NCI-H526 (cell line): ENCODE measurements around the gene FSHR.
A peak's percentile ranks its signal among the peaks of the same experiment; 100 is the strongest.

Source experiments
- DNase-seq, 2 experiments: peaks; one replicate each; lab custom pipeline; 2025; lab: John Stamatoyannopoulos, UW

The FSHR gene

DNA sequence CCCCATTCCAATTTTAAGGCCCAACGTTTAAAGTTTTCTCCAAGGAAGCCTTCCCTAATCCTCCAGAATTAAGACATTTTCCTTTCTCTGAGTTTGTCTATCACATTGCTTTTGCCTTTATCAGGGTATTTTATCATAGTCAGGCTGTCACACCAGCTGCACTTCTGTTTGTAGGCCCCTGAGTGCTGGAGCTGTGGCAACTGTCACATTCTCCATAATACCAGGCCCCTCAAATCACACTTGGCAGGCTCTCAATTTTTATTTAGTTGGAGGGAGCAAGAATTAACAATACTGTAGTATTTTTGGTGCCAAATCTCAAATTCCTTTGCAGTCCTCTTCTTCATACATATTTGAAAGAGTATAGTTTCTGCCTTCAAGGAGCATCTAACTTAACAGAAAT, 122.2 kb downstream of the FSHR start:
- no peak for DNase-seq

DNA sequence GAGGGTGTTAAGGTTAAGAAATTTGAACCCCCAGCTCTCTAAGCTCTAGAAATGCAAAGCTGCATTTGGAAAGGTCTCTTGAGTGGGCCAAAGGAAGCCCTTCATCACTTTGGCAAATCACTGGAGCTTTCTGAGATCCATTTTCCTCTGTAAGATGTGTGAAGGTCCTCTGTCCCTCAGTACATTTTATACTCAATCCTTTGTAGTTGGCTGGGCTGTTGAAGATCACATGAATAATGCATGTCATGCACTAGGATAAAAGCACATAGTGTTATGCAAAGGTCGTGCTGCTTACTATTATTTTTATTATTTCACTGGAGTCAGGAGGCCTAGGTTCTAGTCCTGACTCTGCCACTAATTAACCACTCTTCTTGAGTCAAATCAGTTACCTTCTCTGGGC, 124.9 kb downstream of the FSHR start:
- DNase-seq = no peak

DNA sequence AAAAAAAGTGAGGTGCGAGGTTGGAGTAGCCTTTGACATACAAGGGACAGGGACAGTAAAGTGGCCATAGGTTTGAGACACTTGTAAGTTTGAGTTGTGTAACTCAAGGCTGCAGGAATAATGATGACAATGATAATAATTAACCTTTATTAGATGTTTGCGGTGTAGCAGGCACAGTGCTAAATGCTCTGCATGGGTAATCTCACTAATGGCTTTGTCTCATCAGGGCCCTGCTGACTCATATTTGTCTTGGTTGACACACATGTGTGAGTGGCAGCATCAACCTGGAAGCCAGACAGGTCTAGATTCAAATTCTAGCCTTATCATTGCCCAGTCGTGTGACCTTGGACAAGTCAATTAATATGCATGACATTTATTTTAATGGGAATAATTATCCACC, 126.2 kb downstream of the FSHR start:
- no peak for DNase-seq

DNA sequence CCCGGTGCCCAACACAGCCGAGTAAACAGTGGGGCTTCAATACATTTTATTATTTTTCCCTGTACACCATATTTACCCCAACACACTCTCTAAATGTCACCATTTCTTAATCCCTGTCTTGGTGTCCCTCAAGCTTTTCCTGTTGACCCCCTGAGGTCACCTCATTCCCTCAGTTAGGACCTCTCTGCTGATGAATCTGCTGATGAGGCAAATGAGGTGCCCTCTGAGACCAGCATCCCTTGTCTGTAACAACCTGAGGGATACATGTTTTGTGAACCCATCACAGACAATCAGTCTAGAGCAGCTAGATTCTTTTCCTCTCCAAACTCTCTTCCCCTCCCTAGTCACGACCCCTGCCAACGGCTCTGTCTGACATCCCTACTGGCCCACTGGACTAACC, 127.6 kb downstream of the FSHR start:
- no peak for DNase-seq

DNA sequence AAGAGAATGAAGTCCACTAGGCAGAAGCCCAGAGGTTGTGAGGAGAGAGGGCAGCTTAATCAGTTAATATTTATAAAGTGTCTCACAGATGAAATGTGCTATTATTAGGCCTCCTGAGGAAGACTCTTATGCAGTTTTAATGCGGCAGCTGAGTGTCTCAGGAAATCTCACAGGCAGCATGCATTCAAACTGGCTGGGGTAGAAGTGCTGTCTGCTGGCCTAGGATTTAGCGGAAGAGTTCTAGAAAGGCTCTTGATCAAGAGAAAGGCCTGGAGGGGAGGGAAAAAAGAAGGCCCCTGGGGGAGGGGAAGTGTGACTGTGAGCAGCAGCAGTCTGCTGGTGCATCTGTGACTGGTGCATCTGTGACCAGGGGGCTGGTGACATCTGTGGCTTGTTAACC, 133.0 kb downstream of the FSHR start:
- no peak for DNase-seq

DNA sequence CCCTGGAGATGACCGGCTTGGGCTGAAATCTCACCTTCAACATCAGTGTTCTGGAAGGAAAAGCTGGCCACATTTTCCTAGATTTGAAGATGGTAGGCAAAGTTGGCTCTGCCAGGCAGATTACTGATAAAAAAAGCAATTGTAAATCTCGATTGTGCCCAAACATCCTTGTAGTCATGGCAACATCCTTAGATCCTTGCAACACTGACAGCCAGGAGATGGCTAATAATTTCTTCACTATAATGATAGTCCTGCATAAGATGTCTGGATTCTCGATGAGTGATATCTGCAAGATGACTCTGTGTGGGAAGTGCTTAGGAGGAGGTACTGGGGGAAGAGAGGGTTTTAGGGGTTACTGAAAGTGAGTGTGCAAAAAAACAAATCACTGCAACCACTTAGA, 149.1 kb downstream of the FSHR start:
- no peak for DNase-seq

DNA sequence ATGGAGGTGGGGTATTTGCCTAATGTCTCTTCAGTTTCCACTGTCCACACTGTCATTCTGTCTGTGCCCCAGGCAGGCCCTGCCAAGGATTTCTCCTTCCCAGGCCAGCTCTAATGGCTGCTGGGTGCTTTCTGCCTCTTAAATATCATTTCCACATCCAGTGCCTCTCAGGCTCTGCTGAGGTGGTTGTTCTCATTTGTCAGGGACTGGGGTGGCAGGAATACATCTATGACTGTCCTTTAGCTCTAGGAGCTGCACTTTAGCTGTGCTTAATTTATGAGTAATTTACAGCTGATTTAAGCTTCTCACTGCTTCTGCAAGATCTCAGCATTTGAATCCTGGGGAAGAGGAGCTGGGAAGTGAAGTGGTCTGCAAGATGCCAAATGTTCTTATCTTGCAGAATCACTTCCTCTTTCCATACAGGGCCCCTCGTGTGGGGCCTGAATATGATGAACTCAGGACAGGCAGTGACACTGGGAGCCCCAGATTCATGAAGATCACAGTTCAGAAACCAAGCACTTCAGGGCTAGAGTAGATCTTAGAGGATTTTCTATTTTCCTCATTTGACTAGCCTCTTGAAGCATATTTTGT, 150.2 kb downstream of the FSHR start:
- peak in 1 of 2 experiments; percentile 6 for DNase-seq

DNA sequence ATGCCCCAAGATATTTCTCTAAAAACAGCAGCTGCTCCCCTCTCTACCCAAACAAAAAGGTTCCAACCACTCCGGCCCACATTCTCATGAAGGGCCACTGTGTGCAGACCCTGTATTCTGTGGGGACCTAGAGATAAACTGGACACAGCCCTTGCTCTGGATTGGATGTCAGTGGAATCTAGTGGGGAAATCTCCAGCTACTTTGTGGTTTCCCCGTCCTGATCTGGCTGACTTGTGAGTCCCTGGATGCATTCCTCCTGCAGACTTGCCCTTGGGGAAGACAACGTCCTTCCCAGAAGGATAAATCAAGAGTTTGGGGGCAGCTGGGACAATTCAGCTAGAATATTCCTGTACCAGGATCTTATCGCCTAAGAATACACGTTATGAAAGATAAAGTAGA, 151.1 kb downstream of the FSHR start:
- no peak for DNase-seq

DNA sequence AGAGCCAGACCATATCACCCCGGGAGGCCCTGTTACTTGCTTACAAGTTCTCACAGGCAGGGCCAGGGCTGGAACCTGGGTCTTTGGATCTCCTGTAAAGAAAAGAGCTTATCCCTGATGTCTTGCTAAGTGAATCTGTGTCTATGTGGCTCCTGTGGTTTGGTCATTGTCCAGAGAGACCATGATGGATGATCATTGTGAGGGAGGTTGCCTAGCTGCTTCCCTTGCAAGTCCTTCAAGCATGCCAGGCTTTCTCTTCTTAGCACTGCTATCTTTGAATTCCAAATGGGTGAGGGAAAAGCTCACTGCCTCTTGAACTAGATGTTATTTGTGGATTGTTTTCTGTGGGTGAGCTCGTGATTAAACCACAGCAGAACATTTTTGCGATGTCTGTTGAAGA, 151.6 kb downstream of the FSHR start:
- DNase-seq = no peak

DNA sequence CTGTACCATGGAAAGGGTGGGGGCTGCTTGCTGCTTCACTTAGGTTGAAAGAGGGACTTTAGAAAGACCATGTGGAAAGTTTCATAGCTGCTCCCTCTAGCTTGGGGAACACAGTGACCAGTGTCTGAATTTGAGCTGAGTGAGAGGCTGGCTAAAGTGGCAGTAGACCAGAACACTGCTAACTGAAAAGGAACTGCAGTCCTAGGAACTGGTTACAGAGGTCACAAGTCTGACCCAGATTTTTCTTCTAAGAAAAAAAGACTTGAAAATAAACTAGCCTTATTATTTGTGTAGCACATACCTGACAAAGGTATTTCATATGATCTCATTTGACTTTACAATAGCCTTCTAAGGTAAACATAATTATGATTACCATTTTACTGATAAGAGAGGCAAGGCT, 153.6 kb downstream of the FSHR start:
- peak; percentile 13 to 17 for DNase-seq

DNA sequence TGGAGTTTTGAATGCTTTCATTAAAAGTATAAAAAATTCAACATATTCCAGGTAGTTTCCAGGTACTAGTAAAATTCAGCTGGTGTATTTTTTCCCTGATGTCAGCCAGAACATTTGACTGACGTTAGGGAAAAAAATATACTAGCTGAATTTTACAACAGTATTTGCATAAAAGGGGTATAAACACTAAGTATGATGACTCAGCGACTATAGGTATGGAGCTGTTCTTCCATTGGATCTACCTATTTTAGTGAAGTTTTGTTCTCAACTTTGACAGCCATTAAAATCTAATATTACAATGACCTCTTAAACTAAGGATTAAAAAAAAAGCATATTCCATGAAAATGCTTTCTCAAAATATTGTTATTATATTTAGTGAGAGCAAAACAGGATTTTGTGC, 155.9 kb downstream of the FSHR start:
- DNase-seq = peak in 1 of 2 experiments; percentile 21

DNA sequence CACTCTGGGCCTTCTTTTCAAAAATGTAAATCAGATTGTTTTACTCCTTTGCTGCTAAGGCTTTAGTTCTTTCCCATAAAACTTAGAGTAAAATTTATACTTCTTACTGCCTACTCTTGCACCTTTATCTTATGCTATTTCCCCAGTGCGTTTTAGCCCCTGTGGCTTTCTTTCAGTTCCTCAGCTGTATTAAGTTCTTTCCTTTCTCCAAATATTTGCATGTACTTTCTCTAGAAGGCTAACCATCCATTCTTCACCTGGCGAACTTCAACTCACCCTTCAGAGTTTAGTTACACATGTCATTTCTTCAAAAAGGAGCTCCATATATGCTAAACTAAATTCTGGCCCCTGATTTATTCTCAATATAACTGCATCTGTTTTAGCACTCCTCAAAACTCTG, 160.7 kb downstream of the FSHR start:
- no peak for DNase-seq

DNA sequence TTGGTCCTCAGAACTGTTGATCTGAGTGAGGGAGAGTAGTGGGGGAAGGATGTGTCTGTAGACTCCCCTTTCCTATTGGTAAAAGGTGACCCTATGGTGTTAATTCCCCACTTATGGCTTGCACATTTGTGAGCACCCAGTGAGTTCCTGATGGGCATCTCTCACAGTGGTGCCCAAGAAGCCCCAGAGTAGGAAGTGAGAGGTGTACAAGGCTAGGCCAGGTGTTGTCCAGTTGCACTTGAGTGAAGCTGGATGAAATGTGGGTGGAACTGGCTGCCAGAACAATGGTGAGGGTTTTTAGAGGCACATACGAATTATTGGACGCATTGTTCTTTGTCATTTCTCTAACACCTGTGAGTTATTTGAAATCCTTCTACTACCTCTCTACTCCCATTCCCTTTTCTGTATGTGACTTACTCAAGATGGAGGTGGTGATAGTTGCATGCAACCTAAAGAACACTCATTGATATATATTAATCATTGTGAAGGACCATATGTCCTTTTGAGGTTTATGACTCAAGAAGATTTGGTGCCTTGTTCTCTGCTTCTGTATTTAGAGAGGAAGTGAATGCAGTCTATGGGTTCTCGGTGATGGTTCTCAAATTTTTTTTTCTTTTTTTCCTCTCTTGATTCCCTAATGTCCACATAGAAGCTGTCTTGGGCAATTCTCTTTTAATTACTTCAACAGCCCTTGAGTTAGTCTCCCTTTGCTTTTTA, 162.7 kb downstream of the FSHR start:
- no peak for DNase-seq

DNA sequence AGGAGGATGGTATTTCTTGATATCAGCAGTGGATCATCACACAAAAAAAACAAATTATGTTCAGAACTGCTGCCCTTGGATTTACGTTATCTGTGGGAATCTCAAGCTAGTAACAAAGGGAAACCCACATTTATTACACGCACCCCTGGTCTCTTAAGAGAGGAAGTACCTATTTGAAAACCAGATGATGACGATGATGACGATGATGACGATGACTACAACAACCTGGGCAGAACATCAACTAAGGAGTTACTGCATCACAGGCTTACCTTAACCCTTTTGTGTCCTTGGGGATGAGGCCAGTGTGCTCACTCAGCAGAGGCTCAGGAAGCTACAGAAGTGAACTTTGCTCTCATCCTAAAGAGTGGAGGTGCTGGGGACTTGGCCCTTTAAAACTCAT, 169.4 kb downstream of the FSHR start:
- no peak for DNase-seq

DNA sequence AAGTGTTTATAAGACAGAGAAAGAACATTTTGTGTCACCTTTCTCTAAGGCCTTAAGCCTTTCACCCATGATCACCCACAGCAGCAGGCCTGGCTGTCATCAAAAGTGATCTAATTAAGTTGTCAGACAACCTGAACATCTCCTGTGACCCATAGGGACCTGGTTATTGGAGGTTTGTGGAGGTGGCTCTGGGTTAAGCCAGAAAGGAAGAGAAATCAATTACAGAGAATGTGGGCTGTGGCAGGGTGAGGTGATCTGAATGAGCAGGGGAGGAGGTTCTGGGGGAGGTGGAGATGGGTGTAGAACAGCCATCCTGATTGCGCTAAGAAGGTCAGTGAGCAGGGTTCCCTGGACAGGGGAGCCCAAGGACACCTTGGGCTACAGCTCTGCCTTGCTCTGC, 170.8 kb downstream of the FSHR start:
- DNase-seq = no peak

DNA sequence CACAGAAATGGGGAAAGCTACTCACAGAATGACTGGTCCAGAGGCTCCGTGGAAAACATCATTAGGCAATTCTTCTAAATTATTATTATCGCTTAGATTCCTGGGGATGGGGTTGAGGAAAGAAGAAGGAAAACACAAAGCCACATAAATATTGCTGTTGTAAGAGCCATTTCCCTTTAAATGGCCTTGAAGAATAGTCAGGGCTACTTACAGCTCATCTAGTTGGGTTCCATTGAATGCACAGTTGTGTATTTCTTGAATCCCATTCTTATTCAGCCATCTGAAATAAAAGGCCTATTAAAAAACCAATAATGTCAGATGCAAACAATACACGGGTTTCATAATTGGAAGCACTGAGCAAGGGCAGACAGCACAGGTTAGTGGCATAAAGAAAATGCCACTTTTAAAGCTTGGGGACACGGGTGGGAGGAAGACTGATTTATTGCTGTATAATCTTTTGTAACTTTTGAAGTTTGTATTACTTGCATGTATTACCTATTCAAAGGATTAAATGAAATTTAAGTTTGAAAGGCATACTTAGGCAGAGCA, 171.4 kb downstream of the FSHR start:
- no peak for DNase-seq

DNA sequence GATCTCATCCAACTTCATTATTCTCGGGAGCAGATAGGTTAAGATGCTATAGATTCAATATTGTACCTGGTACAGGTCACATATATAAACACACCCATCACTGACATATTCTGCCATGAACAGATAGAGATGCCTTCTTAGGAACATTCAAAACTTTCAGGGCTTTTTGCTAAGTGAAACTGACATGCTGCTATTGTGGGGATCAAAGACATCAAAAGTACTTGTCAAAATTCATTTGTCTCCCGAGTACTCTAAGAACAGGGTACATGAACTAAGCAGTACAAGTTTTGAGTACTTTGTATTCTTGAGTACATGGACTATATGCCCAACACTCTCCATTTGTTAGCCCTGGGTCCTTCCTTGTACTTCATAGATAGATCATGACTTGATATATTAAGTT, 173.5 kb downstream of the FSHR start:
- no peak for DNase-seq

DNA sequence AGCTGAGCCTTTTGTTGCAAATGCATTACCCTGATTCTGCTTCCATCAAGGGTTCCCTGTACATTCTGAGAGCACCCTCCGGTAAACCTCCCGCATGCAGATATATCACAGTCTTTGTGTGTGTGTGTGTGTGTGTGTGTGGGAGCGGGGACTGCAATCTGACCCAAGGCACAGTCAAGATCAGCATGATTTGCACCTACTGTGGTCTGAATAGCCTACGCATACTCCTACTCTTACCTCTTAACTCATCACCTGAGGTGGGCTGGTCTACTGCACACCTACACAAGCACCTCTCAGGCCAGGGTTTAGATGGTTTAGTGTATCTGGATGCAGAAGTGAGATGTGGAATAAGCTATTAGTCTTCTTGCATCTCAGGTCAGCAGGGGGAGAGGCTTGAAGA, 174.6 kb downstream of the FSHR start:
- DNase-seq = no peak

DNA sequence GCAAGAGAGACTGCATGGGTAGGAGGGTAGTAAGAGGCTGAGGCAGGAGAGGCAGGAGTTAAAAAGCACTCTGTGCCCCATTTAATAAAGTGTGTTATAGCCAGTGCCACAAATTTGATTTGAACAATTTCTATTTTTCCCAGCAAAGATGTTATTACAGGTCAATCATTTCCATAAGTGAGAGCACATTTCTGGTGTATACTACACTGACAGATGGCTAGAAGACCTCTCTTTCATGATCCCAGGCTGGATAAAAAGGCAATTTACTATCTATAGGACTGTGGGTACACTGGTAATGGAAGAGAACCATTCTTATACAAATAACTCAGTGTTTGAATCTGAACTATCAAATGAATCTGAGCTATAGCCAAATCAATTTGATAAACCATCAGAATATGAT, 176.2 kb downstream of the FSHR start:
- no peak for DNase-seq

DNA sequence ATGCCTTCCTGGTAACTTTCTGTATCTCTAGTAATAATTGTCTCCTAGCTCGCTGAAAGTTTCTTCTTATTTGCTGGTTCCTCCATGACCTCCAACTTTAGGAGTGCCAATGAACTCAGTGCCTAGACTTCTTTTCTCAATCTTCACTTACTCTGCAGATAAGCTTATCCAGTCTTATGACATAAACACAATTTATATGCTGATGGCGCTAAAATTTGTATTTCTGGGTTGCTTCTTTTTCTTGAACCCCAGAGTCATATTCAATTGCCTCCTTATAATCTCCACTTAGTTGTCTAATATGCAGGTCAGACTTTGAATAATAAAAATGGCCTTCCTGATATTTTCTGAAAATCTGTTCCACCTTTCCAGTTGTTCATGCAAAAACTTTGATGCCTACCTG, 182.5 kb downstream of the FSHR start:
- no peak for DNase-seq

DNA sequence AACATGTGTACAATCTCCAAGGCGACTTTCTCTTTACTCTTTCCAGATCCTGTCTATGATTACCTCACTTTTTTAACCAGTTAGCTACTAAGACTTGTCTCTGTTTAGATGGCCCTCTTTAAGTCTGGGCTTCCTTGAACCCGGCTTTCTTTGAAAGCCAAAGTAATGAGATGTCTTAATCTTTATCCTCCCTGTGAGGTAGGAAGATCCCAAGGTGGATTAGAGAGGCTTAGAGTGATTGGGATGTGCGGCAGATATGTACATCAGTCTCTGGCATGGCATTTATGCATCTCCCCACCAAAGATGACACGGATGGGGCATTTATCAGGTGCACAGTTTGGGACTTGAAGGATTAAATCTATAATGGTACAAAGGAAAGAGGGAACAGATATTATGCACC, 186.3 kb downstream of the FSHR start:
- DNase-seq = no peak

DNA sequence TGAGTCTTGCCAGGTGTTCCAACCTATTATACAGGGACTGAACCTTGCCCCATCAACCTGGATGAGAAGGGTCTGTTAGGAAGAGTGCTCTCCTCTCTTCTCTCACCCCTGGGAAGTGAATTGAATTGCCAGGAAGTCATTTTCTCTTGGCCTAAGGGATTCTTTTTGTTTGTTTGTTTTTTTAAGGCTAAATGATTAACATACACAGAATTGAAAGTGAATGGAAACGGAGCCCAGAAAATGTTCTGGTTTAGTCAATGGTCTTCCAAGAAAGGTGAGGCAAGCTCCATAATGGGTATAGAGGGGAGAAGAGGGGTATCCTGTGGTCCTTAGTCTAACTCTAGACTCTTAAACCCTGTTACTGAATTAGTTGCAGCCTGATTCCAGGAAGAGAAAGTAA, 189.1 kb downstream of the FSHR start:
- no peak for DNase-seq

DNA sequence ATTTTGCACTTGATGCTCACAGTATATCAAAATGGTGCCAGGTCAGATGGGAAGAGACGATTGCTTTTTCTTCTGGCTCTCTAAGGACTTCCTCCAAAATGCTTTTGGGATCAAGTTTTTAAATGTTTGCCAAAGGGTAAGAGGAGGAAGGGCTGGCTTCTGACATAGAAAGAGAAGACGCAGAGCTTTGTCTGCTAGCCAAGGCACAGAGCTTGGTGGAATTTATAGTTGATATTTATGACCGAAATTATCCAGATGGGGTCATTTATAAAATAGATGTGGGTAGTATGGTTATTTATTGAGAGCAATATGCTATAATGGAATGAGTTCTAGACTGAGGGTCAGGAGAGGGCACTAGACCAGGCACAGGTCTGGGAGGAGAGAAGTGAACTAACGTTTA, 193.3 kb downstream of the FSHR start:
- DNase-seq = no peak

DNA sequence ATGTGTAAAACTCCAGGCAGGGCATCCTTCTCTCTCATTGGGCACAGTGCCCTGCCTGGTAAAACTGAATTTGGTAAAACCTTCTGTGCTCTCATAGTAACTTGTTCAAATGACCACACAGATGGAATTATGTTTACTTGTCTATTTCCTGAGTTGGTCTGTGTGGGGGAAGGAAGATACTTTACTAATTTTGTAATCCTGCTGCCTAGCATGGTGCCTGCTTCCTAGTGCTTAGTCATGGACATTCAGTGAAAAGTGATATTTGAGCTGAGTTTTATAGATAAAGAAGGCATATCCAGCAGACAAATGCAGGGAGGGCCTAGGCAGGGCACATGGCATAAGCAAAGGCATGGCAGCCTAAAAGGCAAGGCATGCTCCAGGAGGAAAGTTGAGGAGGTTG, 199.4 kb downstream of the FSHR start:
- no peak for DNase-seq
